ENCODE measurements around the gene PRR14L.

DNA sequence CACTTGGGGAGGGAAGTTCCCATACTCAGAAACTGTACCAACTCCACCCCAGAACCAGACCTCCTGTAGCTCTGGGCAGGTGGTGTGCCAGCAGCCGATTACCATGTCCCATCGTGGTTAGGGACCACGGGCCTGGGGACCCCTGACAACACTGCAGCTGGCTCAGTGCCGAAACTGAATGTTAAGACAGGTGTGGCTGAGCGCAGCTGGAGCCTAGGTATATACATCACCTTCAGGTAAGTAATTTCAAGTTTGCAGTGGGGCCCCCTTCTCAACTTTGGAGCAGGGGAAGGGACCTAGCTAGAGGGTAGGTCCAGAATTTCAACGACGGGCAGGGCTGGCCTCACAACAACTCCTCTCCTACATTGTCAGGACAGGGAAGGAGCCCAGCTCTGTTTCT, 67.2 kb downstream of the PRR14L start:
- TF ChIP-seq CTCF (IDR thresholded peaks at IDR 0.05) (no peak), POLR2A (IDR thresholded peaks at IDR 0.05) (no peak)
